Activated CD8-positive, alpha-beta memory T cell treated with anti-CD3 and anti-CD28 coated beads, Interleukin-2, amount 10 ng/mL, durations not matched to agents 7 days and 5 days (primary cell): ENCODE measurements around the gene SERPINA12. TPM values are rescaled to one million over a fixed set of nuclear protein-coding genes. Genes with fewer than 3 reads are reported as not detected.
"Not testable (repeated sequence)": the region's sequence is repeated elsewhere in the genome, so short reads cannot be mapped to it uniquely, and the experiment has no call there.

Source experiments
- ATAC-seq: fragments of 150-1000 bp; cut with Tn5 transposase; one replicate; pipeline ENCODE4 v1.10.0; 2021; ENCODE audit warnings: moderate library complexity
- CTCF ChIA-PET: fragments of 350-600 bp; sonication (Branson Sonifier 250); formaldehyde crosslinking; loops from one replicate; lab custom pipeline; 2021; ENCODE audit warnings: antibody characterized with exemption; lab: Charles Lee
- DNase-seq: peaks from one replicate; pipeline ENCODE4 v3.0.0-alpha.2; 2020
- H3K27ac Mint-ChIP-seq: one replicate; pipeline ENCODE4 v1.8.0; 2021; ENCODE audit warnings: mild to moderate bottlenecking, mixed read lengths
- H3K27me3 Mint-ChIP-seq: one replicate; pipeline ENCODE4 v1.8.0; 2021; ENCODE audit warnings: mixed read lengths
- H3K36me3 Mint-ChIP-seq: one replicate; pipeline ENCODE4 v1.8.0; 2021; ENCODE audit warnings: mild to moderate bottlenecking, mixed read lengths
- H3K4me1 Mint-ChIP-seq: one replicate; pipeline ENCODE4 v1.8.0; 2021; ENCODE audit warnings: mixed read lengths
- H3K4me3 Mint-ChIP-seq: one replicate; pipeline ENCODE4 v1.8.0; 2021; ENCODE audit warnings: mild to moderate bottlenecking, moderate library complexity, mixed read lengths
- H3K9me3 Mint-ChIP-seq: one replicate; pipeline ENCODE4 v1.8.0; 2022; ENCODE audit warnings: low read depth, mixed read lengths
- total RNA-seq, 2 experiments: library from RNA; stranded (reverse); gene quantifications; one replicate each; pipeline ENCODE4 v1.2.3, GENCODE V29; 2021

Gene SERPINA12
- total RNA-seq, 2 experiments from 2014 or later: not detected

- DNase-seq (no peak), ATAC-seq (no peak)
- Mint-ChIP-seq H3K4me1 (no peaks in the 10 kb centered on the region), H3K9me3 (peaks cover 13% of the 10 kb centered on the region), H3K27ac (no peak overlapping the region), H3K36me3 (no peaks in the 10 kb centered on the region), H3K27me3 (peaks cover 12% of the 10 kb centered on the region), H3K4me3 (no peak overlapping the region)
- CTCF ChIA-PET: interaction anchor here (1.0 kb wide), 1 partner anchor 10 kb away, joined by 3 read pairs; no protein-coding TSS in a partner anchor
These were observed 13.0 kb upstream of the SERPINA12 start for GRCh38 chr14:94522115-94522724.

- peaks cover 13% of the 10 kb centered on the region for H3K9me3 Mint-ChIP-seq
- H3K27ac Mint-ChIP-seq: no peak overlapping the region
- no peak for DNase-seq
- H3K4me3 Mint-ChIP-seq: no peak overlapping the region
- no peaks in the 10 kb centered on the region for H3K36me3 Mint-ChIP-seq
- H3K4me1 Mint-ChIP-seq: no peaks in the 10 kb centered on the region
- ATAC-seq: no peak
- CTCF ChIA-PET: interaction anchor here (1.0 kb wide), 1 partner anchor 11 kb away, joined by 3 read pairs; no protein-coding TSS in a partner anchor
- peaks cover 6% of the 10 kb centered on the region for H3K27me3 Mint-ChIP-seq
These were observed 12.3 kb upstream of the SERPINA12 start for GRCh38 chr14:94521375-94522114.

- no peak for DNase-seq
- H3K36me3 Mint-ChIP-seq: no peaks in the 10 kb centered on the region
- no peaks in the 10 kb centered on the region for H3K27me3 Mint-ChIP-seq
- peaks cover 13% of the 10 kb centered on the region for H3K9me3 Mint-ChIP-seq
- no peaks in the 10 kb centered on the region for H3K4me1 Mint-ChIP-seq
- CTCF ChIA-PET: no interaction called here
- H3K4me3 Mint-ChIP-seq: no peak overlapping the region
- no peak overlapping the region for H3K27ac Mint-ChIP-seq
- ATAC-seq: no peak
These were observed 8.5 kb upstream of the SERPINA12 start for GRCh38 chr14:94517641-94518257.

- Mint-ChIP-seq H3K4me1 (no peaks in the 10 kb centered on the region), H3K9me3 (peaks cover 13% of the 10 kb centered on the region), H3K4me3 (no peak overlapping the region), H3K27me3 (no peaks in the 10 kb centered on the region), H3K27ac (no peak overlapping the region), H3K36me3 (no peaks in the 10 kb centered on the region)
- ATAC-seq (no peak), DNase-seq (no peak)
- CTCF ChIA-PET: no interaction called here
These were observed 8.0 kb upstream of the SERPINA12 start for GRCh38 chr14:94517248-94517640.

GRCh38 chr14:94515856-94516255, 6.6 kb upstream of the SERPINA12 start:
- Mint-ChIP-seq H3K4me1 (no peaks in the 10 kb centered on the region), H3K4me3 (no peak overlapping the region), H3K36me3 (no peaks in the 10 kb centered on the region), H3K9me3 (peaks cover 13% of the 10 kb centered on the region), H3K27ac (no peak overlapping the region), H3K27me3 (no peaks in the 10 kb centered on the region)
- ATAC-seq: no peak
- CTCF ChIA-PET: no interaction called here
- no peak for DNase-seq

GRCh38 chr14:94515426-94515825, 6.2 kb upstream of the SERPINA12 start:
- Mint-ChIP-seq H3K4me1 (no peaks in the 10 kb centered on the region), H3K36me3 (no peaks in the 10 kb centered on the region), H3K27ac (no peak overlapping the region), H3K27me3 (no peaks in the 10 kb centered on the region), H3K9me3 (peaks cover 13% of the 10 kb centered on the region), H3K4me3 (no peak overlapping the region)
- DNase-seq: no peak
- no peak for ATAC-seq
- CTCF ChIA-PET: no interaction called here

- Mint-ChIP-seq H3K9me3 (peaks cover 6% of the 10 kb centered on the region), H3K36me3 (no peaks in the 10 kb centered on the region), H3K4me3 (no peak overlapping the region), H3K27me3 (no peaks in the 10 kb centered on the region), H3K27ac (no peak overlapping the region), H3K4me1 (no peaks in the 10 kb centered on the region)
- no peak for DNase-seq
- CTCF ChIA-PET: no interaction called here
- ATAC-seq: no peak
These were observed 5.1 kb upstream of the SERPINA12 start for GRCh38 chr14:94514351-94514750.

GRCh38 chr14:94510481-94510880, 1.2 kb upstream of the SERPINA12 start:
- DNase-seq, H3K27me3 Mint-ChIP-seq, H3K4me1 Mint-ChIP-seq, CTCF ChIA-PET, H3K4me3 Mint-ChIP-seq, ATAC-seq, H3K27ac Mint-ChIP-seq, H3K36me3 Mint-ChIP-seq, H3K9me3 Mint-ChIP-seq: not testable (repeated sequence)

- H3K36me3 Mint-ChIP-seq: no peaks in the 10 kb centered on the region
- CTCF ChIA-PET: no interaction called here
- DNase-seq (no peak), ATAC-seq (no peak)
- no peaks in the 10 kb centered on the region for H3K4me1 Mint-ChIP-seq
- H3K27ac Mint-ChIP-seq: no peak overlapping the region
- peaks cover 4% of the 10 kb centered on the region for H3K27me3 Mint-ChIP-seq
- H3K9me3 Mint-ChIP-seq: no peaks in the 10 kb centered on the region
- no peak overlapping the region for H3K4me3 Mint-ChIP-seq
These were observed 3.6 kb downstream of the SERPINA12 start for GRCh38 chr14:94505641-94506040.

- H3K27ac Mint-ChIP-seq: no peak overlapping the region
- no peak overlapping the region for H3K4me3 Mint-ChIP-seq
- H3K9me3 Mint-ChIP-seq: no peaks in the 10 kb centered on the region
- CTCF ChIA-PET: no interaction called here
- ATAC-seq: no peak
- DNase-seq: no peak
- peaks cover 4% of the 10 kb centered on the region for H3K27me3 Mint-ChIP-seq
- no peaks in the 10 kb centered on the region for H3K4me1 Mint-ChIP-seq
- H3K36me3 Mint-ChIP-seq: no peaks in the 10 kb centered on the region
These were observed 4.1 kb downstream of the SERPINA12 start for GRCh38 chr14:94505206-94505605.

- Mint-ChIP-seq H3K9me3 (no peaks in the 10 kb centered on the region), H3K36me3 (no peaks in the 10 kb centered on the region), H3K4me1 (no peaks in the 10 kb centered on the region), H3K4me3 (no peak overlapping the region), H3K27ac (no peak overlapping the region), H3K27me3 (peaks cover 6% of the 10 kb centered on the region)
- DNase-seq (no peak), ATAC-seq (no peak)
- CTCF ChIA-PET: no interaction called here
These were observed 7.4 kb downstream of the SERPINA12 start for GRCh38 chr14:94501588-94502516.

GRCh38 chr14:94500264-94500663, 9.0 kb downstream of the SERPINA12 start:
- H3K4me1 Mint-ChIP-seq: no peaks in the 10 kb centered on the region

GRCh38 chr14:94499673-94500072, 9.6 kb downstream of the SERPINA12 start:
- CTCF ChIA-PET: interaction anchor here (1.7 kb wide), 1 partner anchor 14 kb away, joined by 7 read pairs; no protein-coding TSS in a partner anchor
- Mint-ChIP-seq H3K4me3 (no peak overlapping the region), H3K27ac (no peak overlapping the region), H3K36me3 (no peaks in the 10 kb centered on the region), H3K27me3 (peaks cover 2% of the 10 kb centered on the region), H3K9me3 (no peaks in the 10 kb centered on the region), H3K4me1 (no peaks in the 10 kb centered on the region)
- no peak for ATAC-seq
- no peak for DNase-seq

More at GRCh38 chr14:94500264-94500663, 9.0 kb downstream of the SERPINA12 start:
- DNase-seq (no peak), ATAC-seq (no peak)
- H3K9me3 Mint-ChIP-seq: no peaks in the 10 kb centered on the region
- H3K36me3 Mint-ChIP-seq: no peaks in the 10 kb centered on the region
- H3K27me3 Mint-ChIP-seq: peaks cover 2% of the 10 kb centered on the region
- no peak overlapping the region for H3K27ac Mint-ChIP-seq
- H3K4me3 Mint-ChIP-seq: no peak overlapping the region
- CTCF ChIA-PET: no interaction called here
